CD4-positive, alpha-beta T cell treated with Interleukin-17A for 4 hours (primary cell): ENCODE measurements around the gene HLA-F.

ENCODE experiments used
- DNase-seq: peaks from one replicate; pipeline ENCODE4 v3.0.0-alpha.2; 2020; ENCODE audit warnings: mixed read lengths

The HLA-F gene

GRCh38 chr6:29724937-29725869 lies 2.0 kb downstream of the HLA-F start:
- no peak for DNase-seq

DNA sequence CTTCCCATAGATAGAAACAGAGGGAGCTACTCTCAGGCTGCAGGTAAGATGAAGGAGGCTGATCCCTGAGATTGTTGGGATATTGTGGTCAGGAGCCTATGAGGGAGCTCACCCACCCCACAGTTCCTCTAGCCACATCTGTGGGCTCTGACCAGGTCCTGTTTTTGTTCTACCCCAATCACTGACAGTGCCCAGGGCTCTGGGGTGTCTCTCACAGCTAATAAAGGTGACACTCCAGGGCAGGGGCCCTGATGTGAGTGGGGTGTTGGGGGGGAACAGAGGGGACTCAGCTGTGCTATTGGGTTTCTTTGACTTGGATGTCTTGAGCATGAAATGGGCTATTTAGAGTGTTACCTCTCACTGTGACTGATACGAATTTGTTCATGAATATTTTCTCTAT lies 2.8 kb downstream of the HLA-F start:
- no peak for DNase-seq

GRCh38 chr6:29726571-29727194 lies 3.4 kb downstream of the HLA-F start:
- DNase-seq: no peak

- no peak for DNase-seq
Observed at GRCh38 chr6:29727637-29728036, 4.4 kb downstream of the HLA-F start.

DNA sequence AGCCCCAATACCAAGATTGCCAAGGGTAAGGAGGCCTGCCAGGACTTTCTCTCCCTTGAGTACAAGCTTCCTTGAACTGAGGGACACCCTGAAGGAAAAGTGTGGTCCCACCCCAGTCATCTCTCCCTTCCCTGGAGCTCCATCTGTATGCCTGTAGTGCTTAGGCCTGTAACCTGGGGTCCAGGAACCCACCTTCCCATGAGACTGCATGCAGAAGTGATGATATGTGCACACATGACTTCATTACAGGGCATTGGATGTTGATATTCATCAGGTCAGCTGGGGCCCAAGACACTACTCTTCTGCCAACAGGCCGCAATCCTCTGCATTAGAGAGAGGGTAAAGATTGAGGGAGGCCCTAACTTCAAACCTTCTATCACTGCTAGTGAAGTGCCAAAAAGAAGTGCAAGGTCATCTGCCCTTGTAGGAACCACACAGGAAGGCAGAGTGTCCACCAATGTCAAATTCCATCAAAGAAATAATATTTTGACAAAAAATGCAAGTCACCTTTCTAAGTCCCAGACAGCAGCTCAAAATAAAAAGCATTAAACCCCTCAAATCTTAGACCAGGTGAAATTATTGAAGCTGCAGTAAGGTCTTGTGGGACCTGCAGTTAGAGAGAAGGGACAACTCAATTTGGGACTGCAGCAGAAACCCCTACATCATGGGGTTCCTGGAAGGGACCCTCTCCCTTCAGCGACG lies 5.1 kb downstream of the HLA-F start:
- no peak for DNase-seq

DNA sequence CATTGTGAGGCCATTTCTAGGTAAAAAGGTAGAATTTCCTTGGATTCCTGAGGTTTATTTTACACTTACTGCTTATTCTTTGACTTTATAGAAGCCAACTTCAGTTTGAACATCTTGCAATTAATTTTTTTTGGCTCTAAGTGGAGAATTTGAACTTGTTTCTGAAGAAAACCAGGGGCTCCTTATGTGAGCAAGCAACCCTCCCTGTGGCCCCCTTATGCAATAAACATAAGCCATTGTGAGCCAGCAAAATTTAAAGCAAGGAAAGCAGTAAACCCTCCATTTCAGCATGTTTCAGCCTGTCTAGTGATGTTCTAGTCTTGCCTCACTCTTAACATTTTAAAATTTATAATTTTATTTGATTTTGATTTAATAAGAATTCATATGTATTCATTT lies 5.6 kb downstream of the HLA-F start:
- DNase-seq: no peak

DNA sequence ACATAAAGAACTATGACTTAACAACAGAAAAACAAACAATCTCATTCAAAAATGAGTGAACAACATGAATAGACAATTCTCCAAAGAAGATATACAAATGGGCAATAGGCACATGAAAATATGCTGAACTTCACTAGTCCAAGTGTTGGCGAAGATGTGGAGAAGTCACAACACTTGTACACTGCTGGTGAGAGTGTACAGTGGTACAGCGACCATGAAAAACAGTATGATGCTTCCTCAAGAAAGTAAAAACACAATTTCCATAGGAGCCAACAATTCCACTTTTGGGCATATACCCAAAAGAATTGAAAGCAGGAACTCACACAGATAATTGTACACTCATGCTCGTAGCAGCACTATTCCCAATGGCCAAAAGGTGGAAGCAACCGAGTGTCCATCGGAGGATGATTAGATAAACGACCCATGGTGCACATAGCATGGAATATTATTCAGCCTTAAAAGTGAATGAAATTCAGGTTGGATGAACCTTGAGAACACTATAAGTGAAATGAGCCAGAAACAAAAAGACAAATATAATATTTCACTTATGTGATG lies 6.6 kb downstream of the HLA-F start:
- DNase-seq: no peak

- no peak for DNase-seq
Observed at GRCh38 chr6:29730575-29731126, 7.4 kb downstream of the HLA-F start.

DNA sequence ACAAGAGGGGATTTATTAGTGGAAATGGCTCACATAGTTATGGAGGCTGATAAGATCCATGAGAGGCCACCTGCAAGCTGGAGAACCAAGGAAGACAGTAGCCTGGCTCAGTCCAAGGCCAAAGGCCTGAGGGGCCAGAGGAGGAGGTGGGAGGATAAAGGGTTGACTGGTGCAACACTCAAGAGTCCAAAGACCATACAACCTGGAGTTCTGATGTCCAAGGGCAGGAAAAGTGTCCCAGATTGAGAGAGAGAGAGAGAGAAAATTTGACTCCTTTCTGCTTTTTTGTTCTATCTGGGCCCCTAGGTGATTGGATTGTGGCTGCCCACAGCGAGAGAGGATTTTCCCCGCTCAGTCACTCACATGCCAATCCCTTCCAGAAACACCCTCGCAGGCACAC lies 8.0 kb downstream of the HLA-F start:
- DNase-seq: no peak

GRCh38 chr6:29733057-29733456 lies 9.8 kb downstream of the HLA-F start:
- no peak for DNase-seq

- DNase-seq: no peak
Observed at GRCh38 chr6:29734046-29735018, 11.1 kb downstream of the HLA-F start.

GRCh38 chr6:29736563-29736962 lies 13.3 kb downstream of the HLA-F start:
- DNase-seq: no peak

DNA sequence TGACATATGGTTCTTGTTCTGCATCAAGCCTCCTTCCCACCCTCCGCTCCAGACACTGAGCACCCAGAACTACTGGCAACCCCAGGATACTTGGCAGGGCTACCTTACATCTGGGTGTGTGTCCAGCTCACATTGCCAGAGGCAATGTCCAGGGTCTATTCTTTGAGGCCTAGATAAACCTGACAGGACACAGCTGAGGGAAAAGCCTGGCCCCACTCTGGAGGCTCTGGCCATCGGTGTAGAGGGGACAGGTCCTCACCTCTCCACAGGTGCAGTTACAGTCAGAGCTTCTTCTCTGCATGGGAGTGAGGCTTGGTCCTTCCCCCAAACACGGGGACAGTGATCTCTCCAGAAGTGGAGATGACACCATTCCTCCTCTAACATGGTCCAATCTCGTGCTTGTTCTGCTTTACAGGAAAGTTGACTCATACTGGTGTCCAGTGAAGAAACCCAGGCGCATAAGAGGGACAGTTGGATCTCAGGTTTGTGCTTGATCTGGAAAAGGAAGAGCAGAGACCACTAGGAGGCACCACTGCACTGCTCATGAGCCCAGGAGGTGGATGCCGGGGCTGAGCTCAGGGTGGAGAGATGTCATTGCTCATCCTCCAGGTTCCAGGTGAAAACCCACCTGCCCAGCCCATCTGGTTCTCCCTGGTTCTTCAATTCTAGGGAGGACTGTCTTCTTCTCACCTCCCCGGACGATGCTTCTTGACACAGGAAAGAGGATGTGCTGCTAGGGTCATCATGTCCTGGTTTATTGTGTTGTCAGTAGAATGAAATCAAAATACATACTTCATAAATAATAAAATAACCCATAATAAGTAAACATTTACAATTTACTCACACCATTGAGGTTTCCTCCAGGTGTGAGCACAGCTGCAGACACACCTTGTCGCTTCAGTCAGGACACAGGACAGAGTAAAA lies 14.7 kb downstream of the HLA-F start:
- peak; percentile 83 for DNase-seq

GRCh38 chr6:29739136-29739881 lies 16.1 kb downstream of the HLA-F start:
- no peak for DNase-seq

DNA sequence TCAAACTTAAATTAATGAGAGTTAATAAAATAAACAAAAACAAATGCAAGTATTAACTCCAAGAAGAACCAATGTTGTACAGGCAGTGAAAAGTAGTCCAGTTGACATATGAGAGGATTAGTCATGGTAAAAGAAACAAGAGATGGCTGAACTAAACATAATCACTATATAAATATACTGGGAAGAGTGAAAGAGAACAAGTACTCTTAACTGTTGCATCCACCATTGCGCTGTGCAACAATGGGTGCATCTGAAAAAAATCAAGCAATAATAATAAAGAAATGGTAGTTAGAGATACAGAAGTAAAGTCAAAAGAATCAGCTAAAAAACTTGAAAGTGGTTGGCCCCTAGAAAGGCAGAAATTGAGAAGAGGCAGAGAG lies 16.6 kb downstream of the HLA-F start:
- DNase-seq: no peak

GRCh38 chr6:29741592-29741991 lies 18.4 kb downstream of the HLA-F start:
- DNase-seq: no peak

GRCh38 chr6:29742127-29742526 lies 18.9 kb downstream of the HLA-F start:
- no peak for DNase-seq

DNA sequence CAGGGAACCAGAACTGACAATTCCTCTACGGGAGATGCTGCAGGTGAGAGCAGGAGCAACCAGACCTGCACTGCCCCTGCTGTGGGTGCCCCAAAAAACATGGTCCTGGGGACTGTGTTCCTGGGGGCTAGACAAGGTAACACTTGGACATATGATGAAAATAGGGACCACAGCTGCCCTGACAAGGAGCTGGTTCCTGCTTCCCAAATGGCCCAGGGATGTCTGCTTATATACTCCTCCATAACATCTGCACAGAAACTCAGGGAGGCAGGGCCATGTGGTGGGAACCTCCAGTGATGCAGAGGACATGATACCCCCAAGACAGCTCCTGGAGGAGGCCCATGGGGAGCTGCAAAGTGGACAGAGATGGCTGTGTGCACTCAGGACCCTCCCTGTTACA lies 19.8 kb downstream of the HLA-F start:
- no peak for DNase-seq

DNA sequence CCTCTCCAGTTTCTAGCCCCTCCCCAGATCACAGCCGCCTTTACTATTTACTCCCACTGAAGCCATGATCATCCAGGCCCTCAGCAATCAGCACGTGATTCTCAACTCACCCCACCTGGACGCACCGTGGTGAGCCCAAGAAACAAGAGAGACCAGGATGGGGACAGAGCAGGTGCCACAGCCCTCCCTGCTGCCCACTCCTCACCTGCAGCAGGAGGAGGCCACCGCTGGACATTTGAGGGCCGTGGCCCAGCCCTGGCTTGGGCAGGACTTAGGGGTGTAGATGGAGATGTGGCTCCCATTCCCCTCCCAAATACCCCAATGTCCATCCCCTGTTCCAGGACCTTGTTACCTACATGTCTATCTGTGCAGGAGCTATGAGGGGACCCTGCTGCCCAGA lies 20.3 kb downstream of the HLA-F start:
- no peak for DNase-seq

- no peak for DNase-seq
Observed at GRCh38 chr6:29744131-29744530, 20.9 kb downstream of the HLA-F start.
